NT2/D1 (cell line): Measurements from ENCODE around the gene TMEM52.

Experiments used
- DNase-seq: peaks from one replicate; pipeline ENCODE4 v3.0.0-alpha.2; 2011; ENCODE audit warnings: low read depth, low spot score
- H3K27me3 ChIP-seq: 2 replicates; pipeline ENCODE4 v1.6.0; 2011; ENCODE audit warnings: mild to moderate bottlenecking; ENCODE audit not compliant: insufficient read length, insufficient read depth
- H3K36me3 ChIP-seq: 2 replicates; pipeline ENCODE4 v1.6.1; 2011; ENCODE audit warnings: mild to moderate bottlenecking, low read length, mixed read lengths; ENCODE audit not compliant: insufficient read depth, insufficient read length
- H3K4me1 ChIP-seq: 2 replicates; pipeline ENCODE4 v1.5.1; 2011; ENCODE audit not compliant: insufficient read depth, insufficient read length
- H3K4me3 ChIP-seq: 2 replicates; pipeline ENCODE4 v1.5.1; 2011; ENCODE audit warnings: low read depth; ENCODE audit not compliant: insufficient read length
- H3K9ac ChIP-seq: 2 replicates; pipeline ENCODE4 v1.6.0; 2011; ENCODE audit warnings: low read depth; ENCODE audit not compliant: insufficient read length
- H3K9me3 ChIP-seq: 2 replicates; pipeline ENCODE4 v1.5.1; 2011; ENCODE audit warnings: mild to moderate bottlenecking, low read length; ENCODE audit not compliant: insufficient read depth
- SUZ12 ChIP-seq: IDR thresholded peaks from 2 replicates; pipeline ENCODE4 v1.6.1; 2011; ENCODE audit not compliant: insufficient read length, insufficient read depth; ENCODE audit errors: extremely low read depth
- YY1 ChIP-seq: IDR thresholded peaks from 2 replicates; pipeline ENCODE4 v1.6.1; 2011; ENCODE audit not compliant: insufficient read length, insufficient read depth
- ZNF274 ChIP-seq: IDR thresholded peaks from 2 replicates; pipeline ENCODE4 v1.6.1; 2011; ENCODE audit warnings: mild to moderate bottlenecking, low read depth, low read length

TMEM52 gene

GRCh38 chr1:1907098-1907736, 11.9 kb downstream of the TMEM52 start:
- no peak for DNase-seq
- Histone ChIP-seq H3K27me3 (no peaks in the 10 kb centered on the region), H3K9me3 (no peaks in the 10 kb centered on the region), H3K4me3 (no peak overlapping the region), H3K36me3 (no peaks in the 10 kb centered on the region), H3K9ac (peak overlapping the region; percentile 36), H3K4me1 (peaks cover 8% of the 10 kb centered on the region)
- TF ChIP-seq SUZ12 = no peak
- no peak for TF ChIP-seq ZNF274
- no peak for TF ChIP-seq YY1

GRCh38 chr1:1906185-1907097, 12.6 kb downstream of the TMEM52 start:
- H3K9me3 ChIP-seq = no peaks in the 10 kb centered on the region
- no peak for TF ChIP-seq ZNF274
- no peak for TF ChIP-seq SUZ12
- no peak for TF ChIP-seq YY1
- peaks cover 11% of the 10 kb centered on the region for H3K4me1 ChIP-seq
- no peak overlapping the region for H3K4me3 ChIP-seq
- H3K27me3 ChIP-seq = no peaks in the 10 kb centered on the region
- H3K9ac ChIP-seq = no peak overlapping the region
- H3K36me3 ChIP-seq = no peaks in the 10 kb centered on the region
- no peak for DNase-seq

- H3K4me3 ChIP-seq = no peak overlapping the region
Measured at GRCh38 chr1:1903224-1903623, 15.9 kb downstream of the TMEM52 start.

GRCh38 chr1:1901641-1902294, 17.3 kb downstream of the TMEM52 start:
- H3K27me3 ChIP-seq = no peaks in the 10 kb centered on the region
- H3K4me1 ChIP-seq = peaks cover 22% of the 10 kb centered on the region
- TF ChIP-seq ZNF274 = no peak
- TF ChIP-seq SUZ12 = no peak
- no peak for TF ChIP-seq YY1
- H3K9me3 ChIP-seq = no peaks in the 10 kb centered on the region
- no peak overlapping the region for H3K9ac ChIP-seq
- H3K36me3 ChIP-seq = no peaks in the 10 kb centered on the region
- DNase-seq = no peak
- no peak overlapping the region for H3K4me3 ChIP-seq

More at GRCh38 chr1:1903224-1903623, 15.9 kb downstream of the TMEM52 start:
- DNase-seq = no peak
- H3K36me3 ChIP-seq = no peaks in the 10 kb centered on the region
- TF ChIP-seq SUZ12 (no peak), ZNF274 (no peak), YY1 (no peak)
- no peak overlapping the region for H3K9ac ChIP-seq
- no peaks in the 10 kb centered on the region for H3K9me3 ChIP-seq
- H3K4me1 ChIP-seq = peaks cover 20% of the 10 kb centered on the region
- H3K27me3 ChIP-seq = no peaks in the 10 kb centered on the region

GRCh38 chr1:1900883-1901640, 18.0 kb downstream of the TMEM52 start:
- H3K9me3 ChIP-seq = no peaks in the 10 kb centered on the region
- H3K27me3 ChIP-seq = no peaks in the 10 kb centered on the region
- no peak overlapping the region for H3K4me3 ChIP-seq
- H3K9ac ChIP-seq = no peak overlapping the region
- no peak for TF ChIP-seq ZNF274
- TF ChIP-seq SUZ12 = no peak
- no peak for TF ChIP-seq YY1
- H3K4me1 ChIP-seq = peaks cover 20% of the 10 kb centered on the region
- DNase-seq = no peak
- no peaks in the 10 kb centered on the region for H3K36me3 ChIP-seq

GRCh38 chr1:1899967-1900327, 19.1 kb downstream of the TMEM52 start:
- no peak for TF ChIP-seq ZNF274
- TF ChIP-seq YY1 = no peak
- no peak for TF ChIP-seq SUZ12
- Histone ChIP-seq H3K36me3 (no peaks in the 10 kb centered on the region), H3K4me3 (no peak overlapping the region), H3K4me1 (peaks cover 30% of the 10 kb centered on the region), H3K27me3 (no peaks in the 10 kb centered on the region), H3K9me3 (no peaks in the 10 kb centered on the region), H3K9ac (no peak overlapping the region)
- no peak for DNase-seq

- H3K9me3 ChIP-seq = no peaks in the 10 kb centered on the region
- no peak for DNase-seq
- H3K27me3 ChIP-seq = no peaks in the 10 kb centered on the region
- peaks cover 30% of the 10 kb centered on the region for H3K4me1 ChIP-seq
- H3K9ac ChIP-seq = peak overlapping the region; percentile 21
- H3K36me3 ChIP-seq = no peaks in the 10 kb centered on the region
- H3K4me3 ChIP-seq = no peak overlapping the region
- no peak for TF ChIP-seq SUZ12
- TF ChIP-seq ZNF274 = no peak
- TF ChIP-seq YY1 = no peak
Measured at GRCh38 chr1:1899266-1899966, 19.7 kb downstream of the TMEM52 start.
